Naive thymus-derived CD8-positive, alpha-beta T cell (primary cell): Measurements from ENCODE around the gene CLTC. TPM values are rescaled to one million over a fixed set of nuclear protein-coding genes. Genes with fewer than 3 reads are reported as not detected.

Experiments used
- ATAC-seq, 2 donors: fragments of 150-1000 bp; cut with Tn5 transposase in 1 of 2; sonication (Bioruptor Pico), chemical (Tn5 transposase) in 1 of 2; 1 replicate in 1 of 2; 2 replicates in 1 of 2; pipeline ENCODE4 v1.10.0; 2021; ENCODE audit warnings: mild to moderate bottlenecking in 2 of 2, moderate library complexity in 2 of 2
- POLR2A ChIA-PET: fragments of 350-600 bp; sonication (Branson Sonifier 250); formaldehyde crosslinking; loops from one replicate; lab custom pipeline; 2021; ENCODE audit warnings: antibody characterized with exemption; lab: Charles Lee
- DNase-seq, 10 donors: peaks; one replicate each; pipeline versions ENCODE4 v3.0.0 to v3.0.0-alpha.2; 2020 to 2022
- H3K27ac Mint-ChIP-seq, 10 donors: one replicate each; pipeline ENCODE4 v1.8.0; 2020 to 2022; ENCODE audit warnings: mild to moderate bottlenecking in 10 of 10, mixed read lengths in 10 of 10, moderate library complexity in 4 of 10, inconsistent platforms in 1 of 10
- H3K27me3 Mint-ChIP-seq, 5 donors: one replicate each; pipeline ENCODE4 v1.8.0; 2021 to 2022; ENCODE audit warnings: mixed read lengths in 5 of 5
- H3K36me3 Mint-ChIP-seq, 3 donors: one replicate each; pipeline ENCODE4 v1.8.0; 2020 to 2022; ENCODE audit warnings: mixed read lengths in 3 of 3, mild to moderate bottlenecking in 2 of 3, inconsistent platforms in 1 of 3
- H3K4me1 Mint-ChIP-seq, 4 donors: one replicate each; pipeline ENCODE4 v1.8.0; 2021 to 2022; ENCODE audit warnings: mixed read lengths in 4 of 4
- H3K4me3 Mint-ChIP-seq, 10 donors: one replicate each; pipeline ENCODE4 v1.8.0; 2020 to 2022; ENCODE audit warnings: mild to moderate bottlenecking in 10 of 10, mixed read lengths in 10 of 10, moderate library complexity in 6 of 10, inconsistent platforms in 1 of 10
- H3K9me3 Mint-ChIP-seq, 9 donors: one replicate each; pipeline ENCODE4 v1.8.0; 2020 to 2022; ENCODE audit warnings: mixed read lengths in 9 of 9, mild to moderate bottlenecking in 3 of 9, inconsistent platforms in 1 of 9, moderate library complexity in 1 of 9
- polyA plus RNA-seq, 3 donors: library from polyadenylated mRNA; unstranded; fragments of 300-500 nt; fragmentation: Illumina TruSeq; gene quantifications; one replicate each; pipeline ENCODE4 v1.2.3, GENCODE V29; 2021
- total RNA-seq, 8 experiments: library from RNA in 2 of 8; stranded (reverse) in 2 of 8; gene quantifications; one replicate each; pipeline ENCODE4 v1.2.3 and lab custom pipeline; 2021 to 2026

CLTC gene
- total and polyA plus RNA-seq, 5 experiments from 2014 or later, result 19.5 to 94.9 (median 31.2) TPM

DNA sequence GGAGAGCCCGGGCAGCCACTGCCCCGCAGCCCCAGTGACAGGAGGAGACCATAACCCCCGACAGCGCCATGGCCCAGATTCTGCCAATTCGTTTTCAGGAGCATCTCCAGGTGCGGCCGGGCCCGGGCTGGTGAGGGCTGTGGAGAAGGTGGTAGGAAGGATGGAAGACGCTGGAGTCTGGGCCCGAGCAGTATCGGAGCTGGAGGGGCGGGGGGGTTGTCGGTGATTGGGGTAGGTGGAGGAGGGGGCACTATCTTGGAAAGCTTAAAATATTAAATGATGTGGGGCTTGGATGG, 317 bp downstream of the CLTC start:
- Mint-ChIP-seq H3K27me3 (peaks cover 0 to 3% (median 0%) of the 10 kb centered on the region in 5 donors), H3K36me3 (peaks cover 0 to 2% (median 0%) of the 10 kb centered on the region in 3 donors), H3K27ac (peak overlapping the region; percentile 96 to 99 (median 99)), H3K9me3 (peaks cover 0 to 2% (median 0%) of the 10 kb centered on the region in 9 donors), H3K4me3 (peak overlapping the region; percentile 88 to 100 (median 98)), H3K4me1 (peaks cover 17 to 61% (median 42%) of the 10 kb centered on the region in 4 donors)
- DNase-seq (no peak), ATAC-seq (no peak)
- POLR2A ChIA-PET, result interaction anchor here (0.6 to 3.5 kb wide), 11 partner anchors 13 to 1104 kb away, joined by 3 to 29 read pairs (median 4); partner anchors contain the start of genes DHX40, PTRH2, RPS6KB1 and TUBD1

DNA sequence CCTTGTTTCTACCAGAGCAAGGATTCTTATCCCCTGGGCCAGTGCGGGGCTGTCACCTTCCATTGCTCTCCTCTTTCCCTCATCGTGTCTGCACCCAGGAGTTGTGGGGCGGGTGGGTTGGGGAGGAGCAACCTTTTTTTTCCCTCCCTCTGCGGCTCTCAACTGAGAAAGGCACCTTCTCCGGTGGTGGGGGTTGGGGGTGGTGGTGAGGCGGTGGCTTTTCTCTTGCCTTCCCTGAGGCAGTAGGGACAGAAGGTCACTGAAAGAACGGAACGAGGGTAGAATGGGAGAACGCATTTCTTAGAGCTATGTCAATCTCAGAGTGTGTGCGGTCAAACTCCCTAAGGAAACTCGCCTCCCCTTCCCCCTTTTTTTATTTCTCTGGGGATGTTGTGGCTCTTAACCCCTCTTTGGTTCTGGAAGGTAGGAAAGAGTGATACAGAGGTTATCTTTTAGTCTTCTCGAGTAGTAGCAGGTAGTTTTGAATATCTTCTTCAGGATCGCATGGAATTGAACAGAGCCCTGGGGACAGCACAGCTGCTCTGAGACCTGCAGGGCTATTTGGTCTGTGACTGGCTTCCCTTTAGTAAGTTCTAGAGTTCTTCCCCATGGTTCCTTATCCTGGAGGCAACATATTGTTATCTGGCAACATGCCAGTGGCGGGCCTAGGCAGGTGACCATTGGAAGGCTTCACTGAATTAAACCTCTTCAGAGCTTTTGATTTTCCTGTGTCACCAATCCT, 994 bp downstream of the CLTC start:
- no peak for ATAC-seq

DNA sequence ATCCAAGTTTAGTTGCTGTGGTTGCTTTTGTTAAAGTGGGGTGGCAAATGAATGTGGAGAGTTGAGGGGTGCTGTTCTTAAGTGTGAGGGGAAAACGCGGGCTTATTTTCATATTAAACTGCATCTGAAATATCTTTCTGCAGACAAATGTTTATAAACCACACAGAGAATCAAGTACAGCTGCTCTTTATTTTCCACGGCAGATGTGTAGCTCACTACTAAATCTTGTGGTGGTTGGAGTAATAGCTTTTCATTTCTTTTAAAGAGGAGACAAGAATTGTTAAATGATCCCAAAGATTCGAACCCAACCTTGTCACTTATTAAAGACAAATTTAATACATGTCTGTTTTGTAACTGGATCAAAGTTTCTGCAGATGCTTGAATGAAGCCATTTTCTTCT, 2.1 kb downstream of the CLTC start:
- peaks cover 0 to 2% (median 0%) of the 10 kb centered on the region in 9 donors for H3K9me3 Mint-ChIP-seq
- peaks cover 0 to 2% (median 0%) of the 10 kb centered on the region in 3 donors for H3K36me3 Mint-ChIP-seq
- peaks cover 0 to 3% (median 0%) of the 10 kb centered on the region in 5 donors for H3K27me3 Mint-ChIP-seq
- POLR2A ChIA-PET, result no interaction called here
- peak overlapping the region; percentile 10 to 100 (median 94) for H3K4me3 Mint-ChIP-seq
- DNase-seq, result no peak
- no peak for ATAC-seq
- H3K4me1 Mint-ChIP-seq, result peaks cover 21 to 77% (median 51%) of the 10 kb centered on the region in 4 donors
- peak overlapping the region in 7 of 10 donors; percentile 4 to 99 (median 72) for H3K27ac Mint-ChIP-seq

More for the DNA sequence above, 994 bp downstream of the CLTC start:
- H3K27me3 Mint-ChIP-seq, result peaks cover 0 to 3% (median 0%) of the 10 kb centered on the region in 5 donors
- peaks cover 0 to 2% (median 0%) of the 10 kb centered on the region in 9 donors for H3K9me3 Mint-ChIP-seq
- POLR2A ChIA-PET, result interaction anchor here (1.1 to 3.5 kb wide), 6 partner anchors 14 to 272 kb away, joined by 3 to 29 read pairs (median 9); partner anchors contain the start of genes DHX40, PTRH2, RPS6KB1 and TUBD1
- H3K4me1 Mint-ChIP-seq, result peaks cover 20 to 66% (median 47%) of the 10 kb centered on the region in 4 donors
- DNase-seq, result peak in 9 of 10 donors; percentile 9 to 66 (median 22)
- peaks cover 0 to 2% (median 0%) of the 10 kb centered on the region in 3 donors for H3K36me3 Mint-ChIP-seq
- H3K27ac Mint-ChIP-seq, result peak overlapping the region; percentile 96 to 99 (median 99)
- peak overlapping the region; percentile 88 to 100 (median 98) for H3K4me3 Mint-ChIP-seq

DNA sequence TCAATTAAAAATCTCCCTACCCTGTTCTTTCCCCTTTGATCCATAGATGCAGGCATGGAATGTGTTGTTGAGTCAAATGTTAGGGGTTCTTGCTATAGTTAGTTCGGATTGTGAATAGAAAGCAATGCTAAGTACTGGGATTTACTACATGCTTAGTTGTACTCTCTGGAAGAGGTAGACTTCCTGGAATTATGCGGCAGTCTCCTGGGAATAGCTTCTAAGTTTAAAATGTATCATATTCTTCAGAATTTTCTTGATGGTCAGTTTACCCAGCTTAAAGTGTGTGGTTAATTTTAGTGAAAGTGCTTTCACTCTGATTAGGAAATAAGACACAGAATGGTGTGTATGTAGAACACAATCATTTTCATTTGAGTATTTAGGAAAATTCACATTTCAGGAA, 3.5 kb downstream of the CLTC start:
- ATAC-seq (no peak), DNase-seq (no peak)
- POLR2A ChIA-PET, result no interaction called here
- H3K27ac Mint-ChIP-seq, result peak overlapping the region in 4 of 10 donors; percentile 15 to 98 (median 68)
- H3K9me3 Mint-ChIP-seq, result peaks cover 0 to 2% (median 0%) of the 10 kb centered on the region in 9 donors
- H3K4me3 Mint-ChIP-seq, result peak overlapping the region in 8 of 10 donors; percentile 3 to 74 (median 29)
- peaks cover 24 to 81% (median 56%) of the 10 kb centered on the region in 4 donors for H3K4me1 Mint-ChIP-seq
- H3K27me3 Mint-ChIP-seq, result peaks cover 0 to 3% (median 0%) of the 10 kb centered on the region in 5 donors
- peaks cover 0 to 7% (median 0%) of the 10 kb centered on the region in 3 donors for H3K36me3 Mint-ChIP-seq

DNA sequence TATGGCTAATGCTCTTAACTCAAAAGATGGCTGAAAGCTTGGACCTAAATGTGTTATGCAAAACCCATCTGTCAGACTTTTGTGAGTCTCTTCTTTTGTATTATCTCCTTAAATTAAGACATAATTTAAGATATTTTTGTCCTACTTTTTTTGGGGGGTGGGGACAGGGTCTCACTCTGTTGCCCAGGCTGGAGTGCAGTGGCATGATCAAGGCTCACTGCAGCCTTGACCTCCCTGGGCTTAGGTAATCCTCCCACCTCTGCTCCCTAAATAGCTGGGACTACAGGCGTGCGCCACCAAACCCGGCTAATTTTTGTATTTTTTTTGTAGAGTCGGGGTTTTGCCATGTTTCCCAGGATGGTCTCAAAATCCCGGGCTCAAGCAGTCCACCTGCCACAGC, 7.1 kb downstream of the CLTC start:
- Mint-ChIP-seq H3K27me3 (no peaks in the 10 kb centered on the region), H3K9me3 (no peaks in the 10 kb centered on the region), H3K4me1 (peaks cover 23 to 92% (median 62%) of the 10 kb centered on the region in 4 donors), H3K27ac (no peak overlapping the region), H3K4me3 (no peak overlapping the region), H3K36me3 (peaks cover 0 to 26% (median 5%) of the 10 kb centered on the region in 3 donors)
- no peak for ATAC-seq
- DNase-seq, result no peak
- POLR2A ChIA-PET, result no interaction called here

DNA sequence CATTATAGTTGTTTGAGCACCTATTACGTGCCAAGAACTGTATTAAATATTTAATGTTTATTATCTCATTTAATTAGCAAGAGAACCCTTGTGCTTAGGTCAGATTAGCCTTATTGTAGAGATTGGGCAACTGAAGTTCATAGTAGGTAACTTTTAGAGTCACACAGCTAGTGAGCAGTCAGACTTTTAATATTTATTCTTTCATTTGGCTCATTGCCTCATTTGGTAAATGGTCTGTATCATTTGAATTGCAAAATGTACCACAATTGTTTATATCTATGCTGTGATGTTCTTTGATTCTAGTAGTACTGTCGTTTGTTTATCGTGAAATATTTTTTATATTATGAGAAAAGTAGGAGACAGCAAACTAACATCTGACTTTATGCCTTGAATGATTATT, 7.6 kb downstream of the CLTC start:
- H3K4me1 Mint-ChIP-seq, result peaks cover 23 to 88% (median 60%) of the 10 kb centered on the region in 4 donors
- peak overlapping the region in 1 of 10 donors; percentile 47 for H3K27ac Mint-ChIP-seq
- peaks cover 0 to 26% (median 5%) of the 10 kb centered on the region in 3 donors for H3K36me3 Mint-ChIP-seq
- DNase-seq (no peak), ATAC-seq (no peak)
- no peaks in the 10 kb centered on the region for H3K9me3 Mint-ChIP-seq
- POLR2A ChIA-PET, result no interaction called here
- H3K4me3 Mint-ChIP-seq, result no peak overlapping the region
- no peaks in the 10 kb centered on the region for H3K27me3 Mint-ChIP-seq

DNA sequence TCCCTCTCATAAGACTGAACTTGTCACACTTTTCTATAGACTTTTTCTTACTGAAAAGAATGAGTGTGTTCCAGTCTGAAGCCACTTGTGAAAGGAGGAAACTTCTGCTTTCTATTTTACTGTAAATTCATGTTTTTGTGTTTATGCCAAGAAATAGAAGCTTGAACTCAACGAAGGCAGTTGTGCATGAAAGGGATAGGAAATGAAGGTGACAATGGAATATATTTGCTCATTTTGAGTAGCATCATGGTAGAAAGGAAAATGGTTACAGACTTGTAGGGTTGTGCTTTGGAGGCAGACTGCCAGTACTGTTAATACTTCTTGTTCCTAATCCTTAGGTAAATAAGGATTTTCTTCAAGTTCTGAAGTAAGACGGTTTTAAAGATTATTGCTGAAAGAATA, 8.1 kb downstream of the CLTC start:
- peaks cover 25 to 88% (median 58%) of the 10 kb centered on the region in 4 donors for H3K4me1 Mint-ChIP-seq
- ATAC-seq (no peak), DNase-seq (no peak)
- H3K27me3 Mint-ChIP-seq, result no peaks in the 10 kb centered on the region
- H3K9me3 Mint-ChIP-seq, result no peaks in the 10 kb centered on the region
- peaks cover 0 to 26% (median 5%) of the 10 kb centered on the region in 3 donors for H3K36me3 Mint-ChIP-seq
- POLR2A ChIA-PET, result no interaction called here
- H3K4me3 Mint-ChIP-seq, result no peak overlapping the region
- H3K27ac Mint-ChIP-seq, result peak overlapping the region in 1 of 10 donors; percentile 47

DNA sequence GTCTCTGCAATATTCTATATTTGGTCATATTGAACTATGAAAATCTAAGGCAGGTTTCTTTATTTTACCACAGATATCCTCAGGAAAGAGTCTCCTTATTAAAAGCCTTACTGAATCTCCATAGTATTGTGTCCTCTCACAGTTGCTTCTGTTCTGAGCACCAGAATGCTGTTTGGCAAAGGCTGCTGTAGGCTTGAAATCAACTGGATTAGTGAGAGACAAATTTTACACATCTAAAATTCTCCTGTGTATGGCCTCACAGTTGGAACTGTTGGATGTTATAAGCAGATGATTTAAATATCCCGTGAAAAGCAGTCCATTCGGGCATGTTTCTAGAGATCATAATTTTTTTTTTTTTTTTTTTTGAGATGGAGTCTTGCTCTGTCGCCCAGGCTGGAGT, 9.5 kb downstream of the CLTC start:
- no peaks in the 10 kb centered on the region for H3K9me3 Mint-ChIP-seq
- no peak for DNase-seq
- H3K27ac Mint-ChIP-seq, result no peak overlapping the region
- H3K4me3 Mint-ChIP-seq, result no peak overlapping the region
- peaks cover 23 to 88% (median 64%) of the 10 kb centered on the region in 4 donors for H3K4me1 Mint-ChIP-seq
- no peaks in the 10 kb centered on the region for H3K27me3 Mint-ChIP-seq
- no peak for ATAC-seq
- POLR2A ChIA-PET, result no interaction called here
- H3K36me3 Mint-ChIP-seq, result peaks cover 0 to 26% (median 5%) of the 10 kb centered on the region in 3 donors

DNA sequence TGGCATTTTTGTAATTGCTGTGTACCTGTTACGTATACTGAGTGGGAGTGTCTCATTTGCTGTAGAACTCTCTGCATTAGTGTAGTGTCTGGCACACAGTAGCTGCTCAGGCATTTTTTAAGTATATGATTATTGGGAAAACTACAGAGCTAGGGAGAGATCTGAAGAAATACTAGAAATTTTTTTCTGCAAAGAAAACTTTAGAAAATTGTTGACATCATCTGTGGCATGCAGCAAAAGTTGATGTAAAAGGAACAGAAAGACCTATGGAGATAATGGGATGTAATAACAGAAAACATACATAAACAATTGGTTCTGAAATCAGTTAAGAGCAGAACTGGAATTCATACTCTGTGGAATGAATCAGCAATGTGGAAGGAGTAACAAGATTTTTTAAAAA, 11.6 kb downstream of the CLTC start:
- ATAC-seq, result no peak
- peak overlapping the region in 1 of 10 donors; percentile 14 for H3K4me3 Mint-ChIP-seq
- POLR2A ChIA-PET, result no interaction called here
- H3K9me3 Mint-ChIP-seq, result no peaks in the 10 kb centered on the region
- no peaks in the 10 kb centered on the region for H3K27me3 Mint-ChIP-seq
- DNase-seq, result no peak
- peaks cover 1 to 27% (median 5%) of the 10 kb centered on the region in 3 donors for H3K36me3 Mint-ChIP-seq
- H3K4me1 Mint-ChIP-seq, result peaks cover 19 to 92% (median 69%) of the 10 kb centered on the region in 4 donors
- H3K27ac Mint-ChIP-seq, result peak overlapping the region in 2 of 10 donors; percentile 64 to 76

DNA sequence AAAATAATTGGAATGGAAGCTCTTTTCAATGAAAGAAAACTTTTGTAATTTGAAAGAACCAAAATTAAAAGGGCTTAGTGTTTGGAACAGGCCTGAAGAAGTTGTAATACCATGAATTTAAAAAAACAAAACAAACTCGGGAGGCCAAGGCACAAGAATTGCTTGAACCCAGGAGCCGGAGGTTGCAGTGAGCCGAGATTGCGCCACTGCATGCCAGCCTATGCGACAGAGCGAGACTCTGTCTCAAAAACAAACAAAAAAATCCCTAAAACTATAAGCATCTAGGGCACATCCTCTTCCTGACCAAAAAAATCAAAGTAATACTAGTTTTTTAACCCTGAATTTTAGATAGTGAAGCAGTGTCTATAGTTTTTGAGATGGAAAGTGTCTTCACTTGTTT, 12.7 kb downstream of the CLTC start:
- POLR2A ChIA-PET, result no interaction called here

DNA sequence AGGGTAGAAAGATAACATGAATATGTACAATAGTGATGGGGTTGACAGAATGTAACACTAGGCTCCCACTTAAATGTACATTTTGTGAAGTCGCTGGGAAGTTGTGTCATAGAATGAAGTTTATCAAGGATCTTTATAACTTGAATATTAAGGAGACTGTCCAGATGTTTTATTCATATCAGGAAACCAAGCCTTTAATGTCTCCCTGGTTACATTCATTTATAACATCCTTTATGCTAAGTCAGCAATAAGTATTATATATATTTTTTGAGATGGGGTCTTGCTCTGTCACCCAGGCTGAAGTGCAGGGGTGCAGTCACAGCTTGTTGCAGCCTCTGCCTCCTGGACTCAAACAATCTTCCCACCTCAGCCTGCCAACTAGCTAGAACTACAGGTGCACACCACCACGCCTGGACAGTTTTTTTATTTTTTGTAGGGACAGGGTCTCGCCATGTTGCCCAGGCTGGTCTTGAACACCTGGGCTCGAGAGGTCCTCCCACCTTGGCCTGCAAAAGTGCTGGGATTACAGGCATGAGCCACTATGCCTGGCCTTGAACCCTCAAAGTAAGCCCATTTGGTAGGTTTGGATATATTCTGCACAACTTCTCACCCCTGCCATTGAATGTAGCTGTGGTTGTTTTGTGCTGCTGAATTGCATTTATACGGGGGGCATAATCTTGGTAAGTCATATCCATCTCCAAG, 14.1 kb downstream of the CLTC start:
- Mint-ChIP-seq H3K36me3 (peaks cover 1 to 18% (median 5%) of the 10 kb centered on the region in 3 donors), H3K9me3 (no peaks in the 10 kb centered on the region), H3K4me3 (peak overlapping the region in 3 of 10 donors; percentile 7 to 27 (median 19)), H3K27ac (peak overlapping the region in 2 of 10 donors; percentile 3 to 56), H3K4me1 (peaks cover 18 to 80% (median 64%) of the 10 kb centered on the region in 4 donors), H3K27me3 (no peaks in the 10 kb centered on the region)
- POLR2A ChIA-PET, result interaction anchor here (3.0 kb wide), 1 partner anchor 14 kb away, joined by 16 read pairs; the partner anchor contains the start of gene CLTC
- no peak for DNase-seq
- ATAC-seq, result no peak

More for the DNA sequence above, 12.7 kb downstream of the CLTC start:
- H3K9me3 Mint-ChIP-seq, result no peaks in the 10 kb centered on the region
- peaks cover 1 to 27% (median 5%) of the 10 kb centered on the region in 3 donors for H3K36me3 Mint-ChIP-seq
- peaks cover 19 to 81% (median 67%) of the 10 kb centered on the region in 4 donors for H3K4me1 Mint-ChIP-seq
- no peak for DNase-seq
- H3K27ac Mint-ChIP-seq, result peak overlapping the region in 2 of 10 donors; percentile 56 to 65
- no peaks in the 10 kb centered on the region for H3K27me3 Mint-ChIP-seq
- peak overlapping the region in 2 of 10 donors; percentile 24 to 32 for H3K4me3 Mint-ChIP-seq
- no peak for ATAC-seq
